IMR-90 (cell line): Measurements from ENCODE around the gene ATP1B1. TPM values are rescaled to one million over a fixed set of nuclear protein-coding genes. Genes with fewer than 3 reads are reported as not detected.

Experiments used
- ATAC-seq: fragments of 200-7000 bp; cut with Tn5 transposase; 2 replicates; pipeline ENCODE4 v1.9.1; 2020; ENCODE audit warnings: low read depth, mild to moderate bottlenecking, moderate library complexity
- BruUV-seq: library from RNA; stranded (reverse); fragments of 400-500 nt; replicated peaks from 2 replicates; lab custom pipeline; 2021; lab: Mats Ljungman, UMichigan
- CTCF ChIA-PET: fragments of 300-600 bp; formaldehyde crosslinking; extraction: SDS; loops from one replicate; lab custom pipeline; 2021; ENCODE audit warnings: antibody characterized with exemption; lab: Yijun Ruan, JAX
- POLR2A ChIA-PET: fragments of 300-600 bp; sonication (Branson Sonifier 250); formaldehyde crosslinking; loops from one replicate; lab custom pipeline; 2022; ENCODE audit warnings: antibody characterized with exemption; ENCODE audit not compliant: unreplicated experiment; lab: Charles Lee
- DNase-seq: peaks from one replicate; pipeline ENCODE4 v3.0.0; 2013
- H2AFZ ChIP-seq: replicated peaks from 2 replicates; pipeline ENCODE3; 2013; ENCODE audit warnings: low read length, mild to moderate bottlenecking; ENCODE audit not compliant: poor library complexity
- H2AK5ac ChIP-seq: 2 replicates; pipeline ENCODE4 v1.6.1; 2013; ENCODE audit warnings: low read depth, low read length, inconsistent platforms
- H2AK9ac ChIP-seq: replicated peaks from 2 replicates; pipeline ENCODE3; 2013; ENCODE audit warnings: mild to moderate bottlenecking, low read depth, low read length, moderate library complexity; ENCODE audit not compliant: poor library complexity
- H2BK120ac ChIP-seq: 2 replicates; pipeline ENCODE4 v1.6.1; 2013; ENCODE audit warnings: low read depth, low read length, inconsistent platforms
- H2BK15ac ChIP-seq: 3 replicates; pipeline ENCODE4 v1.6.1; 2013; ENCODE audit warnings: low read depth, low read length, inconsistent platforms
- H2BK20ac ChIP-seq: 2 replicates; pipeline ENCODE4 v1.6.1; 2013; ENCODE audit warnings: low read depth, mild to moderate bottlenecking, inconsistent platforms, low read length, moderate library complexity
- H2BK5ac ChIP-seq: 2 replicates; pipeline ENCODE4 v1.6.1; 2013; ENCODE audit warnings: mild to moderate bottlenecking, low read depth, low read length, inconsistent platforms; ENCODE audit not compliant: poor library complexity, severe bottlenecking
- H3K14ac ChIP-seq: replicated peaks from 2 replicates; pipeline ENCODE4 v1.6.1; 2013; ENCODE audit warnings: low read depth, low read length, inconsistent platforms
- H3K18ac ChIP-seq: 2 replicates; pipeline ENCODE4 v1.6.1; 2013; ENCODE audit warnings: low read depth, low read length, control low read depth
- H3K23ac ChIP-seq: 2 replicates; pipeline ENCODE4 v1.6.1; 2013; ENCODE audit warnings: low read depth, low read length, inconsistent platforms
- H3K27ac ChIP-seq: 2 replicates; pipeline ENCODE4 v1.5.1; 2013; ENCODE audit warnings: mild to moderate bottlenecking, control low read depth, low read length; ENCODE audit not compliant: insufficient read depth
- H3K27me3 ChIP-seq: 2 replicates; pipeline ENCODE4 v1.6.1; 2013; ENCODE audit warnings: low read length; ENCODE audit not compliant: control insufficient read depth, insufficient read depth
- H3K36me3 ChIP-seq: 2 replicates; pipeline ENCODE4 v1.6.1; 2013; ENCODE audit warnings: low read length, mixed read lengths; ENCODE audit not compliant: control insufficient read depth, insufficient read depth
- H3K4ac ChIP-seq: 2 replicates; pipeline ENCODE4 v1.6.1; 2013; ENCODE audit warnings: low read depth, low read length, inconsistent platforms
- H3K4me1 ChIP-seq: 2 replicates; pipeline ENCODE4 v1.6.1; 2013; ENCODE audit warnings: low read length, mixed read lengths; ENCODE audit not compliant: control insufficient read depth, insufficient read depth
- H3K4me2 ChIP-seq: 2 replicates; pipeline ENCODE4 v1.6.1; 2013; ENCODE audit warnings: low read depth, mild to moderate bottlenecking, control low read depth, low read length, moderate library complexity
- H3K4me3 ChIP-seq: 2 replicates; pipeline ENCODE4 v1.5.1; 2013; ENCODE audit warnings: low read depth, mild to moderate bottlenecking, control low read depth, low read length, moderate library complexity; ENCODE audit not compliant: insufficient read depth
- H3K56ac ChIP-seq: 2 replicates; pipeline ENCODE4 v1.6.1; 2013; ENCODE audit warnings: low read length, inconsistent platforms; ENCODE audit not compliant: insufficient read depth; ENCODE audit errors: extremely low read depth
- H3K79me1 ChIP-seq, 2 experiments: 2 replicates each; pipeline ENCODE4 v1.6.1; 2013; ENCODE audit warnings: low read length in 2 of 2, inconsistent platforms in 1 of 2, low read depth in 1 of 2
- H3K9ac ChIP-seq: 2 replicates; pipeline ENCODE4 v1.6.1; 2013; ENCODE audit warnings: low read depth, low read length, control low read depth
- H3K9me1 ChIP-seq: 2 replicates; pipeline ENCODE4 v1.6.1; 2013; ENCODE audit warnings: low read length, inconsistent platforms; ENCODE audit not compliant: insufficient read depth
- H3K9me3 ChIP-seq: 2 replicates; pipeline ENCODE4 v1.6.1; 2013; ENCODE audit warnings: low read length; ENCODE audit not compliant: control insufficient read depth, insufficient read depth
- H4K20me1 ChIP-seq: 2 replicates; pipeline ENCODE4 v1.6.1; 2013; ENCODE audit warnings: low read length, inconsistent platforms; ENCODE audit not compliant: insufficient read depth
- H4K5ac ChIP-seq: 2 replicates; pipeline ENCODE4 v1.6.1; 2013; ENCODE audit warnings: mild to moderate bottlenecking, low read depth, low read length, control low read depth
- H4K8ac ChIP-seq, 2 experiments: 2 replicates each; pipeline ENCODE4 v1.6.1; 2013; ENCODE audit warnings: low read depth in 2 of 2, low read length in 2 of 2, control low read depth in 1 of 2, inconsistent platforms in 1 of 2
- H4K91ac ChIP-seq: 2 replicates; pipeline ENCODE4 v1.6.1; 2013; ENCODE audit warnings: low read depth, low read length, inconsistent platforms; ENCODE audit not compliant: insufficient read depth
- CEBPB ChIP-seq: IDR thresholded peaks from 2 replicates; pipeline ENCODE4 v1.6.1; 2012; ENCODE audit warnings: low read depth, low read length, improper control_type of control experiment
- CHD1 ChIP-seq: IDR thresholded peaks from 2 replicates; pipeline ENCODE4 v1.6.1; 2012; ENCODE audit warnings: low read depth, low read length, improper control_type of control experiment
- MAFK ChIP-seq: IDR thresholded peaks from 2 replicates; pipeline ENCODE4 v1.6.1; 2012; ENCODE audit warnings: low read depth, low read length, improper control_type of control experiment
- MAZ ChIP-seq: IDR thresholded peaks from 2 replicates; pipeline ENCODE4 v1.6.1; 2012; ENCODE audit warnings: low read depth, mild to moderate bottlenecking, low read length, improper control_type of control experiment, moderate library complexity, borderline replicate concordance
- NFE2L2 ChIP-seq: fragments of 150-350 bp; IDR thresholded peaks from 2 replicates; pipeline ENCODE4 v1.6.1; 2016; ENCODE audit warnings: low read depth, mild to moderate bottlenecking, low read length
- RCOR1 ChIP-seq: IDR thresholded peaks from 2 replicates; pipeline ENCODE4 v1.6.1; 2012; ENCODE audit warnings: mild to moderate bottlenecking, low read length, improper control_type of control experiment; ENCODE audit not compliant: insufficient replicate concordance
- RFX5 ChIP-seq: IDR thresholded peaks from 2 replicates; pipeline ENCODE4 v1.8.0; 2012; ENCODE audit warnings: low read depth, mild to moderate bottlenecking, low read length, moderate library complexity
- SMC3 ChIP-seq: fragments of 150-350 bp; IDR thresholded peaks from 2 replicates; pipeline ENCODE4 v1.6.1; 2016; ENCODE audit warnings: low read depth, mild to moderate bottlenecking, antibody characterized with exemption, low read length, moderate library complexity
- WGBS, 2 experiments: methylation state at CpG; one replicate each; pipeline versions ENCODE4 v1.1.5 to v1.1.7; 2013; ENCODE audit warnings: missing lambda C conversion rate in 2 of 2; ENCODE audit not compliant: insufficient read length in 1 of 2; ENCODE audit errors: extremely low coverage in 2 of 2; 5-methylcytosine and 5-hydroxymethylcytosine counted together
- dilution Hi-C: fragments of 300-500 bp; cut with HindIII; formaldehyde crosslinking; loops from one replicate; pipeline ENCODE4 v1.14.3; 2018; ENCODE audit warnings: low sequenced_read_pairs; ENCODE audit not compliant: unreplicated experiment
- in situ Hi-C: fragments of 300-500 bp; cut with MboI; formaldehyde crosslinking; loops from 3 replicates; pipeline ENCODE4 v1.14.3; 2019; ENCODE audit warnings: low sequenced_read_pairs, inconsistent platforms, mixed read lengths
- intact Hi-C: fragments of 100-400 bp; cut with micrococcal nuclease; formaldehyde crosslinking; loops from 2 replicates; pipeline ENCODE4 v1.10.0; 2022
- polyA plus RNA-seq, 3 experiments: library from polyadenylated mRNA; depleted of rRNA; stranded (reverse); fragments of >200 nt; gene quantifications; 2 replicates each; pipeline ENCODE4 v1.2.3, GENCODE V29; 2012; ENCODE audit warnings: low replicate concordance in 1 of 3
- total RNA-seq: library from RNA; depleted of rRNA; stranded (reverse); fragments of >200 nt; gene quantifications from 2 replicates; pipeline ENCODE4 v1.2.3, GENCODE V29; 2012
- TF ChIP-seq, protein P1 (sequence below): fragments of 150-350 bp; IDR thresholded peaks from 2 replicates; pipeline ENCODE4 v1.6.1; 2016; ENCODE audit warnings: low read depth, mild to moderate bottlenecking, low read length, moderate library complexity, borderline replicate concordance
- TF ChIP-seq, protein P2 (sequence below): fragments of 150-350 bp; IDR thresholded peaks from 2 replicates; pipeline ENCODE4 v1.6.1; 2017; ENCODE audit warnings: mild to moderate bottlenecking, antibody characterized with exemption, low read length, low read depth
- TF ChIP-seq, protein P3 (sequence below): conservative IDR thresholded peaks from 2 replicates; pipeline ENCODE4 v1.5.1; 2012; ENCODE audit warnings: mild to moderate bottlenecking, low read depth, low read length, improper control_type of control experiment

The ATP1B1 gene
- total and polyA plus RNA-seq, 2 of the 4 experiments (the other 2 are of a cell fraction) = 14.5 to 22.1 TPM

DNA sequence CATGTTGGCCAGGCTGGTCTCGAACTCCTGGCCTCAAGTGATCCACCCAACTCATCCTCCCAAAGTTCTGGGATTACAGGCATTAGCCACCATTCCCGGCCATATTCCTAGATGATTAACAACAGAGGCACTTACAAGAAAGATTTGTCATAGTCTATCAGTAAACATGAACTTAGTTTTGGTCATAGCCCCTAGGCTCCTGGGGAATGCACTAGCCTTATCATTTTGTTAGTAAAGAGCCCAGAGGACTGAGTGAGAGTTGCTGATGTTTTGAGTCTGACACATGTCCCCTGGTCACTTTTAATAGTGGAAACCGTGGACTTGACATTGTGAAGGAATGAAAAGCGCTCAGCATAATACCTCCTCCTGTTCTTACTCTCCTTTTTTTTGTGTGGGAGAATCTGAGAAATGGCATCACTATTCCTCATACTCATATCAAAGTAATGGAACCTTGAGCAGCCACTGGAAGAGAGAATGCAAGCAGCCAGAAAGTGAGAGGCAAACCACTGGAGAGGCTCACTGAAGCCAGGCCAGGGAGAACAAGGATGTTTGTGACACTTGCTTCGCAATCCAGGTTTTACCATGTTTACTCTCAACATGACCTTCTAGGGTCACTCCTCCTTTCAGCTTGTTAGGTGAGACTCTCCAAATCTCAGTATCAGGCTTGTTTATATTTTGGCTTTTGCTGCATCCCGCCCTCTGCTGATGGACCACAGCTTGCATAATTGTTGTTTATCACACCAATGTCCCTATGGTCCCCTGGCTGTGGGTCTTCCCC is 14.8 kb downstream of the ATP1B1 start (continued):
- TF ChIP-seq, protein P1, sequence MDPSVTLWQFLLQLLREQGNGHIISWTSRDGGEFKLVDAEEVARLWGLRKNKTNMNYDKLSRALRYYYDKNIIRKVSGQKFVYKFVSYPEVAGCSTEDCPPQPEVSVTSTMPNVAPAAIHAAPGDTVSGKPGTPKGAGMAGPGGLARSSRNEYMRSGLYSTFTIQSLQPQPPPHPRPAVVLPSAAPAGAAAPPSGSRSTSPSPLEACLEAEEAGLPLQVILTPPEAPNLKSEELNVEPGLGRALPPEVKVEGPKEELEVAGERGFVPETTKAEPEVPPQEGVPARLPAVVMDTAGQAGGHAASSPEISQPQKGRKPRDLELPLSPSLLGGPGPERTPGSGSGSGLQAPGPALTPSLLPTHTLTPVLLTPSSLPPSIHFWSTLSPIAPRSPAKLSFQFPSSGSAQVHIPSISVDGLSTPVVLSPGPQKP = no peak

DNA sequence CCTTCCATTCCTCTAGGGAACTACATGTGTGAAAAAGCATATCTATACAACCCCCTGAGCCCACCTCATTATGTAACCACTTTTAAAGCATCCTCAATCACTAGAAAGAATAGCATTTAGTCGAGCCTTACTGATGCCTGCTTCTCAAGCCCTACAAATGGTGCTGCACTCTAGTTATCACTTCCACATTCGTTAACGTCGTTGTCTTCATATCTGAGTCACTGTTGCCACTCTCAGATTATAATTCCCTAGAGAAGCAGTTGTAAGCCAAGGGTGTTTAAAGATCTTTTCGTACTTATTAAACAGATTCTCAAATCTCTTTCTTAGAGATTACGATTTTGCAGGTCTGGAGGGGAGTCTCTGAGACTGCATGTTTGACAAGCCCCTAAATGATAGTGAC is 16.5 kb downstream of the ATP1B1 start:
- Histone ChIP-seq H4K91ac (no peak overlapping the region), H3K36me3 (peaks cover 1% of the 10 kb centered on the region; the same call in 1 of the 2 replicates), H3K27ac (no peak overlapping the region), H2BK20ac (no peak overlapping the region), H3K9me1 (peaks cover 17% of the 10 kb centered on the region), H4K8ac (no peak overlapping the region), H4K5ac (no peak overlapping the region), H3K9me3 (no peaks in the 10 kb centered on the region), H2BK120ac (no peak overlapping the region), H2BK5ac (no peak overlapping the region), H3K4me3 (no peak overlapping the region), H4K20me1 (no peaks in the 10 kb centered on the region), H3K9ac (no peak overlapping the region), H3K27me3 (no peaks in the 10 kb centered on the region), H3K14ac (no peak overlapping the region), H3K18ac (no peak overlapping the region), H3K4me2 (no peak overlapping the region), H3K79me1 (peaks cover 10 to 44% of the 10 kb centered on the region in 2 experiments), H3K4ac (0 out of 2 replicates have a peak overlapping the region, but pooled peaks have one; percentile 5), H3K56ac (no peak overlapping the region), H3K23ac (no peak overlapping the region), H2AFZ (no peak overlapping the region), H2AK5ac (no peak overlapping the region), H2AK9ac (no peak overlapping the region), H2BK15ac (peak overlapping the region; percentile 31; the same call in 1 of the 3 replicates), H3K4me1 (peaks cover 12% of the 10 kb centered on the region)
- dilution Hi-C loops = no loop called here
- ChIA-PET POLR2A (no interaction called here), CTCF (no interaction called here)
- WGBS, 2 experiments = 57% methylated on average over 1 of the region's 6 CpGs; no CpG with 5 or more reads in 1 of the 2 experiments
- no peak for DNase-seq
- intact Hi-C loops = no loop called here
- no TSS peak for BruUV-seq
- no peak for ATAC-seq
- in situ Hi-C loops = loop anchor here (25.0 kb wide), 2 partner anchors 986 to 1589 kb away; partner anchors contain the start of gene GPR161
- TF ChIP-seq SMC3 (no peak), NFE2L2 (no peak), MAZ (no peak), RFX5 (no peak), RCOR1 (no peak), CEBPB (no peak), MAFK (no peak), CHD1 (no peak)
- TF ChIP-seq, protein P2, sequence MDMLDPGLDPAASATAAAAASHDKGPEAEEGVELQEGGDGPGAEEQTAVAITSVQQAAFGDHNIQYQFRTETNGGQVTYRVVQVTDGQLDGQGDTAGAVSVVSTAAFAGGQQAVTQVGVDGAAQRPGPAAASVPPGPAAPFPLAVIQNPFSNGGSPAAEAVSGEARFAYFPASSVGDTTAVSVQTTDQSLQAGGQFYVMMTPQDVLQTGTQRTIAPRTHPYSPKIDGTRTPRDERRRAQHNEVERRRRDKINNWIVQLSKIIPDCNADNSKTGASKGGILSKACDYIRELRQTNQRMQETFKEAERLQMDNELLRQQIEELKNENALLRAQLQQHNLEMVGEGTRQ = no peak
- TF ChIP-seq, protein P3, sequence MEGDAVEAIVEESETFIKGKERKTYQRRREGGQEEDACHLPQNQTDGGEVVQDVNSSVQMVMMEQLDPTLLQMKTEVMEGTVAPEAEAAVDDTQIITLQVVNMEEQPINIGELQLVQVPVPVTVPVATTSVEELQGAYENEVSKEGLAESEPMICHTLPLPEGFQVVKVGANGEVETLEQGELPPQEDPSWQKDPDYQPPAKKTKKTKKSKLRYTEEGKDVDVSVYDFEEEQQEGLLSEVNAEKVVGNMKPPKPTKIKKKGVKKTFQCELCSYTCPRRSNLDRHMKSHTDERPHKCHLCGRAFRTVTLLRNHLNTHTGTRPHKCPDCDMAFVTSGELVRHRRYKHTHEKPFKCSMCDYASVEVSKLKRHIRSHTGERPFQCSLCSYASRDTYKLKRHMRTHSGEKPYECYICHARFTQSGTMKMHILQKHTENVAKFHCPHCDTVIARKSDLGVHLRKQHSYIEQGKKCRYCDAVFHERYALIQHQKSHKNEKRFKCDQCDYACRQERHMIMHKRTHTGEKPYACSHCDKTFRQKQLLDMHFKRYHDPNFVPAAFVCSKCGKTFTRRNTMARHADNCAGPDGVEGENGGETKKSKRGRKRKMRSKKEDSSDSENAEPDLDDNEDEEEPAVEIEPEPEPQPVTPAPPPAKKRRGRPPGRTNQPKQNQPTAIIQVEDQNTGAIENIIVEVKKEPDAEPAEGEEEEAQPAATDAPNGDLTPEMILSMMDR = no peak
